Measurements from ENCODE around the gene LEAP2. TPM values are rescaled to one million over a fixed set of nuclear protein-coding genes. Genes with fewer than 3 reads are reported as not detected.

The LEAP2 gene
- total and polyA plus RNA-seq, 2 donors (not counting 1 experiment from before 2014, with no cell fraction given) = 0.33 to 0.50 TPM

DNA sequence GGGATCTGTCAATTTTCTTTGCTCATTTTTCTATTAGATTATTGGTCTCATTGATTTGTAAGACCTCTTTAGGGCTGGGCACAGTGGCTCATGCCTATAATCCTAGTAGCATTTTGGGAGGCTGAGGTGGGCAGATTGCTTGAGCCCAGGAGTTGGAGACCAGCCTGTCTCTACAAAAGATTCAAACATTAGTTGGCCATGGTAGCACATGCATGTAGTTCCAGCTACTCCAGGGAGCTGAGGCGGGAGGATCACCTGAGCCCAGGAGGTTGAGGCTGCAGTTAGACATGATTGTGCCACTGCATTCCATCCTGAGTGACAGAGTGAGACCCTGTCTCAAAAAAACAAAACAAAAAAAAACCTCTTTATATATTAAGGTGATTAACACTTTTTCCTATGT is 36.6 kb upstream of the LEAP2 start:
- no peak overlapping the region for H3K4me2 ChIP-seq (ENCODE audit: extremely low read depth, insufficient read depth, low read length)
- no peaks in the 10 kb centered on the region for H3K79me2 ChIP-seq (ENCODE audit: control insufficient read depth, insufficient read depth, low read length)
- H3K9ac ChIP-seq (ENCODE audit: insufficient read depth, low read length) = no peak overlapping the region
- TF ChIP-seq, protein P1, sequence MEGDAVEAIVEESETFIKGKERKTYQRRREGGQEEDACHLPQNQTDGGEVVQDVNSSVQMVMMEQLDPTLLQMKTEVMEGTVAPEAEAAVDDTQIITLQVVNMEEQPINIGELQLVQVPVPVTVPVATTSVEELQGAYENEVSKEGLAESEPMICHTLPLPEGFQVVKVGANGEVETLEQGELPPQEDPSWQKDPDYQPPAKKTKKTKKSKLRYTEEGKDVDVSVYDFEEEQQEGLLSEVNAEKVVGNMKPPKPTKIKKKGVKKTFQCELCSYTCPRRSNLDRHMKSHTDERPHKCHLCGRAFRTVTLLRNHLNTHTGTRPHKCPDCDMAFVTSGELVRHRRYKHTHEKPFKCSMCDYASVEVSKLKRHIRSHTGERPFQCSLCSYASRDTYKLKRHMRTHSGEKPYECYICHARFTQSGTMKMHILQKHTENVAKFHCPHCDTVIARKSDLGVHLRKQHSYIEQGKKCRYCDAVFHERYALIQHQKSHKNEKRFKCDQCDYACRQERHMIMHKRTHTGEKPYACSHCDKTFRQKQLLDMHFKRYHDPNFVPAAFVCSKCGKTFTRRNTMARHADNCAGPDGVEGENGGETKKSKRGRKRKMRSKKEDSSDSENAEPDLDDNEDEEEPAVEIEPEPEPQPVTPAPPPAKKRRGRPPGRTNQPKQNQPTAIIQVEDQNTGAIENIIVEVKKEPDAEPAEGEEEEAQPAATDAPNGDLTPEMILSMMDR (conservative IDR thresholded peaks at IDR 0.05 in 1 of 2, IDR thresholded peaks at IDR 0.05 in 1 of 2; ENCODE audit: low read depth in 1 of 2, low read length in 2 of 2) = no peak
- no peak for TF ChIP-seq EZH2 (IDR thresholded peaks at IDR 0.05; ENCODE audit: low read length, missing control alignments)
- H3K4me3 ChIP-seq (replicated peaks in 1 of 4; ENCODE audit: control extremely low read depth in 1 of 4, insufficient read depth in 1 of 4, low read depth in 3 of 4, low read length in 4 of 4) = no peak overlapping the region
- DNase-seq (ENCODE audit: low read depth in 2 of 2) = no peak
- no peaks in the 10 kb centered on the region for H3K36me3 ChIP-seq (ENCODE audit: control insufficient read depth, insufficient read depth, low read length)
- H3K9me3 ChIP-seq (ENCODE audit: control insufficient read depth, insufficient read depth, low read depth, low read length) = no peaks in the 10 kb centered on the region
- peaks cover 13% of the 10 kb centered on the region for H3K4me1 ChIP-seq (ENCODE audit: control insufficient read depth, extremely low read depth, insufficient read depth, low read length)
- H2AFZ ChIP-seq (ENCODE audit: low read length) = no peak overlapping the region
- H3K27ac ChIP-seq (ENCODE audit: insufficient read depth, low read length) = no peak overlapping the region
- H3K27me3 ChIP-seq (ENCODE audit: control insufficient read depth, insufficient read depth, low read length) = no peaks in the 10 kb centered on the region
- H4K20me1 ChIP-seq (ENCODE audit: control insufficient read depth, extremely low read depth, insufficient read depth, low read length) = no peaks in the 10 kb centered on the region

GRCh38 chr5:132837868-132838267 is 35.6 kb upstream of the LEAP2 start:
- TF ChIP-seq, protein P1 (conservative IDR thresholded peaks at IDR 0.05 in 1 of 2, IDR thresholded peaks at IDR 0.05 in 1 of 2; ENCODE audit: low read depth in 1 of 2, low read length in 2 of 2) = no peak
- TF ChIP-seq EZH2 (IDR thresholded peaks at IDR 0.05; ENCODE audit: low read length, missing control alignments) = no peak
- H3K9ac ChIP-seq (ENCODE audit: insufficient read depth, low read length) = no peak overlapping the region
- no peak for DNase-seq (ENCODE audit: low read depth in 2 of 2)

DNA sequence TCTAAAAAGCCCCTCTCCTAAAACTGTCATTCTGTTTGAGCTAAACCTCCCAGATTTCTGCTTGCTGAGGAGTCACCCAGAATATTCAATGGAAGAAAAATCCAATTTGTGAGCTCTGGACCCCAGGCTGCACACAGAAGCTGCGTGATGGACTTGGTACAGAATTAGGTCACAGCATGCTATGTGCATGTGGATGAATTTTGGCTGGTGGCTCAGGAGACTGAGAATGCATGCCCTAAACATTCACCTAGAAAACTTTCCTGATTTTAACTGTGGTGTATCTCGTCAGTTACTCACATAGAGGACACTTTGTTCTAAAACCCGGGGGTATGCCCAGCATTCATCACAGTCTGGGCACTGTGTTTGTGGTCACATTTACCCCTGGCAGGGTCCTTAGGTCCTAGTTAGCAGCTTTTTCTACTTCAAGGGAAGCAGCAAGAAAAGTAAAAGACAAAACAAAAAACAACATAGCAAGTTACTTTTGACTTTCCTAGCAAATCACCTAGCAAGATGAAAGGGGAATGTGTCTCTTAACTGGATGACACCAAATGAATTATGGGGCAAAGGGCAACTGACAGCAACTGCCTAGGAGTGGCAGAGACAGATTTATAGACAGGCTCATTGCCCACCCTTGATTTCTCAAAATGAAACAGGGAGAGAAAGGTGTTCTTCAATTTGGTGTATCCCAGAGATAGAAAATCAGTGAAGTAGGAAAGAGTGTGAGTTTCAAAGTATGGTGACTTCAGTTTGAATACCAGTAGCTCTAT is 34.8 kb upstream of the LEAP2 start:
- Histone ChIP-seq H3K4me3 (replicated peaks in 1 of 4; ENCODE audit: control extremely low read depth in 1 of 4, insufficient read depth in 1 of 4, low read depth in 3 of 4, low read length in 4 of 4) (no peak overlapping the region), H3K9ac (ENCODE audit: insufficient read depth, low read length) (no peak overlapping the region), H3K27ac (ENCODE audit: insufficient read depth, low read length) (no peak overlapping the region), H3K27me3 (ENCODE audit: control insufficient read depth, insufficient read depth, low read length) (no peaks in the 10 kb centered on the region), H3K4me2 (ENCODE audit: extremely low read depth, insufficient read depth, low read length) (no peak overlapping the region), H2AFZ (ENCODE audit: low read length) (no peak overlapping the region), H4K20me1 (ENCODE audit: control insufficient read depth, extremely low read depth, insufficient read depth, low read length) (no peaks in the 10 kb centered on the region), H3K36me3 (ENCODE audit: control insufficient read depth, insufficient read depth, low read length) (no peaks in the 10 kb centered on the region), H3K79me2 (ENCODE audit: control insufficient read depth, insufficient read depth, low read length) (no peaks in the 10 kb centered on the region), H3K4me1 (ENCODE audit: control insufficient read depth, extremely low read depth, insufficient read depth, low read length) (peaks cover 13% of the 10 kb centered on the region), H3K9me3 (ENCODE audit: control insufficient read depth, insufficient read depth, low read depth, low read length) (no peaks in the 10 kb centered on the region)
- DNase-seq (ENCODE audit: low read depth in 2 of 2) = no peak
- no peak for TF ChIP-seq EZH2 (IDR thresholded peaks at IDR 0.05; ENCODE audit: low read length, missing control alignments)
- TF ChIP-seq, protein P1 (conservative IDR thresholded peaks at IDR 0.05 in 1 of 2, IDR thresholded peaks at IDR 0.05 in 1 of 2; ENCODE audit: low read depth in 1 of 2, low read length in 2 of 2) = no peak

More at GRCh38 chr5:132837868-132838267, 35.6 kb upstream of the LEAP2 start:
- no peak overlapping the region for H3K4me2 ChIP-seq (ENCODE audit: extremely low read depth, insufficient read depth, low read length)
- no peaks in the 10 kb centered on the region for H3K27me3 ChIP-seq (ENCODE audit: control insufficient read depth, insufficient read depth, low read length)
- H2AFZ ChIP-seq (ENCODE audit: low read length) = no peak overlapping the region
- H3K9me3 ChIP-seq (ENCODE audit: control insufficient read depth, insufficient read depth, low read depth, low read length) = no peaks in the 10 kb centered on the region
- H3K4me1 ChIP-seq (ENCODE audit: control insufficient read depth, extremely low read depth, insufficient read depth, low read length) = peaks cover 13% of the 10 kb centered on the region
- no peaks in the 10 kb centered on the region for H4K20me1 ChIP-seq (ENCODE audit: control insufficient read depth, extremely low read depth, insufficient read depth, low read length)
- H3K36me3 ChIP-seq (ENCODE audit: control insufficient read depth, insufficient read depth, low read length) = no peaks in the 10 kb centered on the region
- H3K79me2 ChIP-seq (ENCODE audit: control insufficient read depth, insufficient read depth, low read length) = no peaks in the 10 kb centered on the region
- H3K4me3 ChIP-seq (replicated peaks in 1 of 4; ENCODE audit: control extremely low read depth in 1 of 4, insufficient read depth in 1 of 4, low read depth in 3 of 4, low read length in 4 of 4) = no peak overlapping the region
- H3K27ac ChIP-seq (ENCODE audit: insufficient read depth, low read length) = no peak overlapping the region
